KOPT-K1 (cell line): ENCODE results near the gene ADAM12.

ENCODE experiments used
- H3K27ac ChIP-seq: fragments of 200-600 bp; sonication (generic); 2 replicates; pipeline ENCODE4 v1.5.1; 2016; ENCODE audit warnings: antibody characterized with exemption, mild to moderate bottlenecking, low read depth, low read length; ENCODE audit not compliant: poor library complexity, severe bottlenecking
- H3K36me3 ChIP-seq: fragments of 200-600 bp; sonication (generic); 2 replicates; pipeline ENCODE4 v1.5.1; 2017; ENCODE audit warnings: antibody characterized with exemption, mild to moderate bottlenecking, low read length, moderate library complexity; ENCODE audit not compliant: insufficient read depth
- H3K9me3 ChIP-seq: fragments of 200-600 bp; sonication (generic); 2 replicates; pipeline ENCODE4 v1.5.1; 2017; ENCODE audit warnings: antibody characterized with exemption, low read length, mild to moderate bottlenecking; ENCODE audit not compliant: insufficient read depth, poor library complexity, severe bottlenecking

ADAM12 gene

GRCh38 chr10:126288547-126289493 lies 99.5 kb downstream of the ADAM12 start:
- Histone ChIP-seq H3K27ac (no peak overlapping the region), H3K9me3 (no peaks in the 10 kb centered on the region), H3K36me3 (no peaks in the 10 kb centered on the region)

- H3K36me3 ChIP-seq: no peaks in the 10 kb centered on the region
- H3K9me3 ChIP-seq: no peaks in the 10 kb centered on the region
- no peak overlapping the region for H3K27ac ChIP-seq
Measured at GRCh38 chr10:126286256-126286780, 102.0 kb downstream of the ADAM12 start.

- H3K27ac ChIP-seq: no peak overlapping the region
- H3K36me3 ChIP-seq: no peaks in the 10 kb centered on the region
- H3K9me3 ChIP-seq: no peaks in the 10 kb centered on the region
Measured at GRCh38 chr10:126283307-126283706, 105.0 kb downstream of the ADAM12 start.

GRCh38 chr10:126278851-126279250 lies 109.4 kb downstream of the ADAM12 start:
- Histone ChIP-seq H3K36me3 (no peaks in the 10 kb centered on the region), H3K9me3 (no peaks in the 10 kb centered on the region), H3K27ac (no peak overlapping the region)

GRCh38 chr10:126277181-126277580 lies 111.1 kb downstream of the ADAM12 start:
- Histone ChIP-seq H3K9me3 (no peaks in the 10 kb centered on the region), H3K27ac (no peak overlapping the region), H3K36me3 (no peaks in the 10 kb centered on the region)

GRCh38 chr10:126272526-126272925 lies 115.8 kb downstream of the ADAM12 start:
- no peak overlapping the region for H3K27ac ChIP-seq
- H3K36me3 ChIP-seq: no peaks in the 10 kb centered on the region
- no peaks in the 10 kb centered on the region for H3K9me3 ChIP-seq

GRCh38 chr10:126270111-126270510 lies 118.2 kb downstream of the ADAM12 start:
- Histone ChIP-seq H3K36me3 (no peaks in the 10 kb centered on the region), H3K27ac (no peak overlapping the region), H3K9me3 (no peaks in the 10 kb centered on the region)

- no peaks in the 10 kb centered on the region for H3K9me3 ChIP-seq
- no peaks in the 10 kb centered on the region for H3K36me3 ChIP-seq
- no peak overlapping the region for H3K27ac ChIP-seq
Measured at GRCh38 chr10:126268013-126268920, 120.0 kb downstream of the ADAM12 start.

GRCh38 chr10:126264102-126265018 lies 123.9 kb downstream of the ADAM12 start:
- Histone ChIP-seq H3K27ac (no peak overlapping the region), H3K36me3 (no peaks in the 10 kb centered on the region), H3K9me3 (no peaks in the 10 kb centered on the region)

- no peak overlapping the region for H3K27ac ChIP-seq
Measured at GRCh38 chr10:126263006-126263676, 125.1 kb downstream of the ADAM12 start.

GRCh38 chr10:126262233-126262838 lies 125.9 kb downstream of the ADAM12 start:
- no peaks in the 10 kb centered on the region for H3K9me3 ChIP-seq
- H3K27ac ChIP-seq: no peak overlapping the region
- no peaks in the 10 kb centered on the region for H3K36me3 ChIP-seq

More at GRCh38 chr10:126263006-126263676, 125.1 kb downstream of the ADAM12 start:
- Histone ChIP-seq H3K9me3 (no peaks in the 10 kb centered on the region), H3K36me3 (no peaks in the 10 kb centered on the region)

GRCh38 chr10:126259760-126260479 lies 128.4 kb downstream of the ADAM12 start:
- H3K9me3 ChIP-seq: no peaks in the 10 kb centered on the region
- no peaks in the 10 kb centered on the region for H3K36me3 ChIP-seq
- H3K27ac ChIP-seq: no peak overlapping the region

GRCh38 chr10:126256864-126257263 lies 131.4 kb downstream of the ADAM12 start:
- Histone ChIP-seq H3K9me3 (peaks cover under 1% of the 10 kb centered on the region), H3K36me3 (no peaks in the 10 kb centered on the region), H3K27ac (no peak overlapping the region)
